Skin epidermis (tissue), 12 donors: Measurements from ENCODE around the gene HTR3C.
"Not testable (repeated sequence)": the region's sequence is repeated elsewhere in the genome, so short reads cannot be mapped to it uniquely, and the experiment has no call there.

Experiments
- H3K27ac ChIP-seq, 21 experiments: fragments of 200-600 bp; sonication (generic) in 11 of 21; one replicate each; pipeline ENCODE4 v1.5.0; 2020; ENCODE audit warnings: mild to moderate bottlenecking in 3 of 21, inconsistent platforms in 2 of 21, moderate library complexity in 2 of 21
- H3K4me3 ChIP-seq, 7 experiments: fragments of 200-600 bp; sonication (generic) in 2 of 7; one replicate each; pipeline ENCODE4 v1.5.0; 2020; ENCODE audit warnings: inconsistent platforms in 2 of 7, mild to moderate bottlenecking in 2 of 7, moderate library complexity in 1 of 7

The HTR3C gene, protein sequence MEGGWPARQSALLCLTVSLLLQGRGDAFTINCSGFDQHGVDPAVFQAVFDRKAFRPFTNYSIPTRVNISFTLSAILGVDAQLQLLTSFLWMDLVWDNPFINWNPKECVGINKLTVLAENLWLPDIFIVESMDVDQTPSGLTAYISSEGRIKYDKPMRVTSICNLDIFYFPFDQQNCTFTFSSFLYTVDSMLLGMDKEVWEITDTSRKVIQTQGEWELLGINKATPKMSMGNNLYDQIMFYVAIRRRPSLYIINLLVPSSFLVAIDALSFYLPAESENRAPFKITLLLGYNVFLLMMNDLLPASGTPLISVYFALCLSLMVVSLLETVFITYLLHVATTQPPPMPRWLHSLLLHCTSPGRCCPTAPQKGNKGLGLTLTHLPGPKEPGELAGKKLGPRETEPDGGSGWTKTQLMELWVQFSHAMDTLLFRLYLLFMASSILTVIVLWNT

DNA sequence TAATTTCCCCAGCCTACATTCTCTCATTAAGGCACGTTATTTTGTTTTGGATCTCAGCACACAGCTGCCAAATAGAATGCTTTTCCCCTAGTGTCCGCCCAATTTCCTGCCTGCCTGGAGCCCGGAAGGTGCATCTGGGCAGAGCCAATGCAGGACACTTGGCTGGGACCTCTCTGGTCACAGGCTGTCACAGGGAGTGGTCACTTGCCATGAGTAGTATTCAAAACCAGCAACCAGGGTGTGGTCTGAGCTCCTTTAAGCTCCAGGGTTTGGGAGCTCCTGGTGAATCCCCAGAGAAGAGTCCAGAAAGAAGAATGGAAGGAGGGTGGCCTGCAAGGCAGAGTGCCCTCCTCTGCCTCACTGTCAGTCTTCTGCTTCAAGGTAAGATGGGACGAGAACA, at the start of gene HTR3C:
TSS of gene HTR3C (plus strand) at position 281 of the 400 bp plus-strand sequence. CDS start at position 315, 34 bp downstream.
- no peak within 1 kb of the TSS for H3K27ac ChIP-seq
- H3K4me3 ChIP-seq, result no peak within 1 kb of the TSS

DNA sequence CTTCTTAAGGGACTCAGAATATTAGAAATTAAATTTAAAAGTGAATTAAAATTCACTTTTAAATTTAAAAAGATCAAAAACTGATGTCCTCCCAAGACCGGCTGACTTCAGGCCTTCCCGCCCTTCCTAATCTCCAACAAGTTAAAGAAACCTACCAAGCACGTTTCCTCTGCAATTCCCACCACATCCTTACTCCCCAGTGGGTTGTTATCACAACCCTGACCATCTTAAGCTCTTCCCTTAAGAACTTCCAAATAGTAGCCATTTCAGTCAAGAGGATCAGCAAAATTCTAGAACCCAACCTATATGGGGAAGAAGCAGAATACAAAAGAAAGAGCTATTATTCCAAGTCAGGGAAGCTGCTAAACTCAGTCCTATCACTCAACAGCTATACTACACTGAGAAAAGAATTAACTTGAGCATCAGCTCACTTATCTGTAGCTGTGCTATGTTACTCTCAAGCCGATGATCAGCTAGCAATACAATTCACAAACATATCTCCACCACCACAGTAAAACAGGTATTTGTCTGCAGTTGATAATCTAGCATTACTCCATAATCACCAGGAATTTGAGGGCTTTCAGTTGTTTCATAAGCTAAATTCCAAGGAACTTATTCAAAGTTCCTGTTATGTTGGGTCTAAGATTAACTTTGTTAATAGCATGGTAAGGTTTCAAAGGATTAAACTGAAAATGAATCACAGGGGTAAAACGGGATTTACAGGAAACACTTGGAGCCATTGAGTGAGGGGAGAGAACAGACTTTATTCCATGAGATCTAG, 49.5 kb upstream of the HTR3C start:
- Histone ChIP-seq H3K27ac (peak overlapping the region in 4 of 21 experiments; percentile 0 to 58 (median 28)), H3K4me3 (no peak overlapping the region)

DNA sequence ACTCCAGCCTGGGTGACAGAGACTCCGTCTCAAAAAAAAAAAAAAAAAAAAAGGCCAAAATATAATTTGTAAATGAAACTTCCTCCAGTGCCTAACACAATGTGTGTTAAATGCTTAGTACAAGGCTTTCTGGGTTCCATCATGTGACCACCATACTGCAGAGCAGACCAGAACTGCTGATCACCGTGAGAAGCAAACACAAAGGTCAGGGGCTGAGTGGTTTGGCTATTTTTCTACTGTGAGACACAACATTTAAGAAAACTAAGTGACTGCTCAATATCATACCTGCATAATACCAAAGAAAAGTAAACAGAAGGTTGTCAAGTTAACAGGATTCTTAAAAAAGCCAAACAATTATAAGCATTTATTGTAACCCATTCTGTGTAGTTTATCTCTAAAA, 48.4 kb upstream of the HTR3C start:
- Histone ChIP-seq H3K27ac (peak overlapping the region in 2 of 21 experiments; percentile 30 to 58), H3K4me3 (no peak overlapping the region)

DNA sequence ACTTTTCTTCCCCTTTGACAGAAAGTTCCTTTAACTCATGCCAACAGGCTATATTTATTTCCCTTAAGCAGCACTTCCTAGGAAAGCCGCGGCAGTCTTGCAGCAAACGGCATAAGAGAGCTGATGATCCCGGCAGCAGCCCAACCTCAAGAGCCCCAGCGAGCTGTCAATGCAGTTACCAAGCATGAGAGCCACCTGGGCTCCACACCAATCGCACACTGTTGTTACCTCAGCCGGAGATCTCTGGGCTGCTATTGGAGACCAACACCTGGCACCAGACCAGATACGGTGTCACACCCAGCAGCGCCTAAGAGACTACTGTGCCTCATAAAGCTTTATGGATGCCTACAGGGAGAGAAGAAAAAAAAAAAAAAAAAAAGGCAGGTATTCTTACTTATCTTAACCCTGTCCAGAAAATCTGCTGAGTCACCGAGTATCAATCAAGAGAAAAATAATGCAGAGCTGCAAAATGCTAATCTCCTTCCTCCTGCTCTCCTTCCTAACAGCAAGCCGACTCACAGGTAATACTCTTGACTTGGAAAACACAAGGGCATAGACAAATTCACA, 46.8 kb upstream of the HTR3C start:
- H3K4me3 ChIP-seq, result peak overlapping the region in 1 of 7 experiments; percentile 5
- peak overlapping the region in 13 of 21 experiments; percentile 18 to 60 (median 44) for H3K27ac ChIP-seq

DNA sequence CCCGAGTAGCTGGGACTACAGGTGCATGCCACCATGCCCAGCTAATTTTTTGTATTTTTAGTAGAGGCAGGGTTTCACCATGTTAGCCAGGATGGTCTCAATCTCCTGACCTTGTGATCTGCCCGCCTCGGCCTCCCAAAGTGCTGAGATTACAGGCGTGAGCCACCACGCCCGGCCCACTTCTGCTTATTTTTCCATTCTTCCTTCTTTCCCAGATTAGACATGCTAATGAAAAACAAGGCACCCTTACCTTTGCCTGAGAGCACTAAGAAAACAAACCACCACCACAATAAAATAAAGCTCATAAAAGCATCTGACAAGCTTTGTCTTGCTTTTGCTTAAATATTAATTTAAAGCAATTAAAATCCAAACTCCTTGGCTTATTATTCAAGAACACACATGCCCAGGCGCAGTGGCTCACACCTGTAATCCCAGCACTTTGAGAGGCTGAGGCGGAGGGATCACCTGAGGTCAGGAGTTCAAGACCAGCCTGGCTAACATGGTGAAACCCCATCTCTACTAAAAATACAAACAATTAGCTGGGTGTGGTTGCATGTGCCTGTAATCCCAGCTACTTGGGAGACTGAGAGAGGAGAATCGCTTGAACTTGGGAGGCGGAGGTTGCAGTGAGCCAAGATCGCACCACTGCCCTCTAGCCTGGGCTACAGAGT, 45.6 kb upstream of the HTR3C start:
- not testable (repeated sequence) for H3K4me3 ChIP-seq
- H3K27ac ChIP-seq, result peak overlapping the region in 10 of 21 experiments; percentile 14 to 55 (median 29)

DNA sequence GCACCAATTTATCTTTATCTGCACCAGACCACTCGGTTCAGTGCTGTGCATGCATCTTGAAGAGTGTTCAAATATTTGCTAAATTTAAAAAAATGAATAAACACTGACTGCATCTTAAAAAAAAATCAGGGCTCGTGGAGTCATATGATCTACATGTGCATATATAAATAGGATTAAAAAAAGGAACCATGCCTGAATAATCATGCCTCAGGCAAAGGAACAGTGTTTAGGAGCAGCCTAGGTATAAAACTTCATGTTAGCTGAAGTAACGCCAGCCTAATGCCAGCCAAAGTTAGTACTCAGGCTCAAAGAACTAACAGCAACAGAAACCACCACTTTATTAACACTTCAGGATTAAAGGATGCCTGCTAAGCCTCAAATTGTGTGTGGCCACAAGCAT, 44.7 kb upstream of the HTR3C start:
- Histone ChIP-seq H3K27ac (peak overlapping the region in 3 of 21 experiments; percentile 21 to 55 (median 28)), H3K4me3 (no peak overlapping the region)

DNA sequence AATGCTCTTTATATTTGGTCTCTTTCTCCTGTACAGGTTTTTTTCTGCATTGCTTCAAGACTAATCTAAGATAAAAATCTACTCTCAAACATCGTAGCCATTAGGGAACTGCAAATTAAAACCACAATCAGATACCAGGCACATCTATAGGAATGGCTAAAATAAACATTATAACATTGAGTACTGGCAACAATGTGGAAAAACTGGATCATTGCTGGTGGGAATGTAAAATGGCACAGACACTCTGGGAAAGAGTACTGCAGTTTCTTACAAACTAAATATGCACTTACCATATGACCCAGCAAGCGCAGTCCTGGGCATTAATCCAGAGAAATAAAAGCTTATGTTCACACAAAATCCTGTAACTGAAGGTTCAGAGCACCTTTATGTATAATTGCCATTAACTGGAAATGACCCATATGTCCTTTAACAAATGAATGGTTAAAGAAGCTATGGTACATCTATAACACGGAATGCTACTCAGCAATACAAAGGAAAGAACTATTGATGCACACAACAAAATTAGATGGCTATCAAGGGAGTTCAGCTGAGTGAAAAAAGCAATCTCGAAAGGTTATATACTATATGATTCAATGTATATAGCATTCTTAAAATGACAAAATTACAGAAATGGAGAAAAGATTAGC, 41.5 kb upstream of the HTR3C start:
- H3K4me3 ChIP-seq, result no peak overlapping the region
- H3K27ac ChIP-seq, result no peak overlapping the region

DNA sequence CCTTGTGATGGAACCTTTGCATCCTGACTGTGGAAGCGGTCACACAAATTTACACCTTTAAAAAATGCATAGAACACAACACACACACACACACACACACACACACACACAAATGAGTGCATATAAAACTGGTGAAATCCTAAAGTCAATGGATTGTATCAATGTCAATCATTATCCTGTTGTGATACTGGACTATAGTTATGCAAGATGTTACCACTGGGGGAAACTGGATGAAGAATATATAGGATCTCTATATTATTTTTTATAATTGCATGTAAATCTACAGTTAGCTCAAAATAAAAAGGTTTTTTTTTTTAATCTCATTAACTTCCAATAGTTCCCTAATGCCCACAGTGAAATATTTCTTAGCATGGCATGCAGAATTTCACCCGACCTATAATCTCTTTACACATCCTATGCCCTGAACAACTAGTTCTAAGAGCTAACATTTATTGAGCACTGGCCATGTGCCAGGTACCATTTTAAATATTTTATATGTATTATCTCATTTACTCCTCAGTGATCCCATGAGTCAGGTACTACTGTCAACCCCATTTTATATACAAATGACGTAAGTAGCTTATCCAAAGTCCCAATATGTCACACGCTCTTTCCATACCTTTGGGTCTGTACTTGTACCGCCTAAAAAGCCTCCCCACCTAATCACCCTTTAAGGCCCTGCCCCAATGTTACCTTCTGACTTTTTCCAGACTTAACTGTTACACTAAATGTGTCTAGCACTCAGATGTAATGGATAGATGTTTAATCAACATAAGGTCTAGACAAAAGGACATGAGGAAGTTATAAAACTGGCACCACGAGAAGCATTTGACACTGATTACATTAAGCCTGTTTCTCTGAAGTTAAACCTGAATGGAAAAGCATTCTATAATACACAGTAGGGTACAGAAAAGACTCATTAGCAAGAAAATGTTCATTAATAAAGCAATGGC, 40.6 kb upstream of the HTR3C start:
- Histone ChIP-seq H3K27ac (no peak overlapping the region), H3K4me3 (no peak overlapping the region)

DNA sequence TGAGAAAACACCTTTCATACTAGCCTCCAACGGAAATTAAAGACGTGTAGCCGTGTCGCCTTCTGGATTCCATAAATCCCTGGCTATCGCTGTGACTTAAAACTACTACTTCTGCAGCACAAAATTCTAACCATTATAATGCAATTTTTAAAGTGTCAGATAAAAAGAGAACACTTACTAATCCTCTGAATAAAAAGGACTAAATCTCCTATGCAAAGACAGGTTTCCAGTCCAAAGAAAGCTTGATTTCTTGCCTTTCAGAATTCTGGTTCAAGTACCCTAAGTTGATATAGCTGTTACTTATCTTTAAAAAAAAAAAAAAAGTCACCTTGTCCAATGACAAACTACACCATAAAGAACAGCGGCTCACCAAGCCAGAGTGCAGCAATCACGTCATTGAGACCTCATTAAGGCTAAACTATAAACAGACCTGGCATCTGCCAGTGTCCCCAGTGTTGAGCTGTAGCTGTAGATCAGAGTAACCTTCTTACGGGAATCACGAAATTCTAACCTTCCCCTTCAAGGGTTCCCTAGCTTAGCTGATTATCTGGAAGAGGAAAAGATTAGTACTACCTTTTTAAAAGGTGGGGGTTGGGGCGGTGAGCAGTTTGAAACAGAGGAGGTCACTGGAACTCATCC, 37.3 kb upstream of the HTR3C start:
- H3K27ac ChIP-seq, result no peak overlapping the region

DNA sequence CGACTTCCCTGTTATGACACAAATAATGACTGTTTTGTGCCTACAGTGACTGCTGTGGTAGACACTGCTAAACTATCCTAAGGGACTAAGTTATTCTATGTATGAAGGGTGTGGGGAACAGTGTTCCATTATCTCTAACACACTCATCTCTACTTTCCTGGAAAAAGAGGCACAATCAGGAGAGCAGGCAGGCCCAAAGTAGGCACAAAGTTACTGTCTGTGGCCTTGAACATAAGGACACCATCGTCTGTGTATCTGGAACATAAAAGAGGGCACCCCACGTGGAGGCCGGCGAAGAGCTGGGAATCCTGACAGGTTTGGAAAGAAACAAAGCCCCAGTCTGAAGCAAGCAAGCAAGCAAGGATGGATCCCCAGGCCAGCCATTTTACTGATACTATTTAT, 36.7 kb upstream of the HTR3C start:
- Histone ChIP-seq H3K27ac (no peak overlapping the region), H3K4me3 (no peak overlapping the region)

More for the DNA sequence above, 37.3 kb upstream of the HTR3C start:
- H3K4me3 ChIP-seq, result no peak overlapping the region

DNA sequence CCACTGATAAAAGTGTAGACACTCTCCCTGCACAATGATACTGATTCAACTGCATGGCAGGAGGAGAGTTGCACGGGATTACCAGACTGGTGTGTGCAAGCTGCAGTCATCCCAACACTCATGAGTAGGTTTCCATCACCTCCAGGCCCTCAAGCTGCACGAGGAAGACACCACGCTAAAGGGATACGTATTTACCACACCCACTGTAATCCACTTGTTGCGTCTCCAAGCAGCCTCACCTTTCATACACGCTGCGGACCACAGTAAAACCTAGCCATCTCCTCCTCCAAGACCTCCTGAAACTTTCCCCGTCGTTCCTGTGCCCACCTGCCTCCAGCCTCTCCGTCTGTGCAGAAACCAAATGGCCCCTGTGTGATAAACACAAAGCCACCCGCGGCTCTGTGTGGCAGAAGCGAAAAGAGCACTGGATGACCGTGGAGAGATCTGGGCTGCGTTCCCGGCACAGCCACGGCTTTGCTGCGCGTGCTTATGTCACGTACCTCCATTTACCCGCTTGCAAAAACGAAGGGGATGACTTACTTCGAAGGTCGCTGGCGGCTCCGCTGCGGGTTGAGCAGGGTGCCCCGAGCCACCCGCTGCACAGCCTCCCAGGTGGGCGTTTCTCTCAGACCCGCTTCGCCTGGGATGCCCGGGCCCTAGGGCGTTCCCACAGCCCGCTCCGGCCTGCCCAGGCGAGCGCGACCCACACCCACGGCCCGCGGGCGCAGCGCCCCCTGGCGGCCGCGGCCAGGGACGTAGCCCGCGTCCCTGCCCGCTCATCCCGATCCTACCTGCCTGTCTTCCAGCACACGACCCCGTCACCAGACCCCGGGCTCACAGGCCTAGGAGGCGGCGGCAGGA, 35.8 kb upstream of the HTR3C start:
- Histone ChIP-seq H3K4me3 (peak overlapping the region; percentile 89 to 100 (median 97)), H3K27ac (peak overlapping the region in 20 of 21 experiments; percentile 51 to 92 (median 78))

DNA sequence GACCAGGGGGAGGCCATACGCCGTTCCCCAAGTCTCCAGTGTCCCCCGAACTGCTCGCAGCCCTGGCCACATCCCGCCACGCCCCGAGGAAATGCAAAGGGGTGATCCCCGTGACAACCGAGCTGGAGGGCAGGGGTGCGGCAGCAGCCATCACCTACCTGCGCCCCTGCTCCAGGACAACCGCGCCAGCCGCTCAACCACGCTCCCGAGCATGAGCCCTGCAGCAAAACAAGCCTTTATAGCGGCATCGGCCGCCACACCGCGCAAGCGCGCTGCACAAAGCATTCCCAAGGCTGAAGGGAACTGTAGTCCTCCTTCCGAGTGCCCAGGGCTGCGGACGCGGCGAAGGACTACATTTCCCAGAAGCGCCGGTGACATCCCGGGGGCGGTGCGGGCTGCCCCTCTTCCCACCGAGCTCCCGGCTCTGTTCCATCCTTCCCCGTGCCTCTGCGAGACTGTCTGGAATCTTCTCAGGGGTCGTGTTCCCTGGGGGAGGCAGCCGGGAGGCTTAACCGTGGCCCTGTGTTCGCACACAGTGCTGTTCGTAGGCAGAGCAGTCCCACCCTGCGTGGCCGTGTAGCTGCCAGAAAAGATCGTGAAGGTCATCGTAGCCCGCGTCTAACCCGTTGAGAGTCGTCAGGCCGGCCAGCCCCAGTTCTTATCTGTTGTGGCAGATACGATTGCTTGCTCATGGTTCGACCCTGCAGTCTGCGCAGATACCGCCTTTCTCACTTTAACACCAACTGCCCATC, 35.0 kb upstream of the HTR3C start, which contains the start of gene ABCC5:
TSS of gene ABCC5 (minus strand) at position 213 of the 752 bp plus-strand sequence. CDS start 3,492 bp downstream, outside the sequence.
- peak within 1 kb of the TSS in 20 of 21 experiments; percentile 51 to 92 (median 78) for H3K27ac ChIP-seq
- peak within 1 kb of the TSS; percentile 89 to 100 (median 97) for H3K4me3 ChIP-seq

DNA sequence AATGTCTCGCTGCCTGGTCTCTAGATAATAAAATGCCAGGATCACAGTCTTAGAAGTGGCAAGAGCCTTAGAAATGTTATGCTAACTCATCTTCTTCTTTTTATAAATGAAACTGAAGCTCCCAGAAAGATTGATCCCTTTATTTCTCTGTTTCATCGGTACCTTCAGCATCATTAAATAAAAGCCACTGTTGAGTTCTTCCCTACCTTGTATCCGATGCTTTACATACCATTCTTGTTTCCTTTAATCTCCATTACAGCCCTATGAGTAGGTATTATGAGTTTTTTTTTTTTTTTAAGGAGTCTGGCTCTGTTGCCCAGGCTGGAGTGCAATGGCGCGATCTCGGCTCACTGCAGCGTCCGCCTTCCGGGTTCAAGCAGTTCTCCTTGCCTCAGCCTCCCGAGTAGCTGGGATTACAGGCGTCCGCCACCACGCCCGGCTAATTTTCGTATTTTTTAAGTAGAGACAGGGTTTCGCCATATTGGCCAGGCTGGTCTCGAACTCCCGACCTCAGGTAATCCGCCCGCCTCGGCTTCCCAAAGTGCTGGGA, 34.3 kb upstream of the HTR3C start:
- Histone ChIP-seq H3K27ac (peak overlapping the region in 17 of 21 experiments; percentile 51 to 92 (median 82)), H3K4me3 (peak overlapping the region; percentile 89 to 100 (median 97))

DNA sequence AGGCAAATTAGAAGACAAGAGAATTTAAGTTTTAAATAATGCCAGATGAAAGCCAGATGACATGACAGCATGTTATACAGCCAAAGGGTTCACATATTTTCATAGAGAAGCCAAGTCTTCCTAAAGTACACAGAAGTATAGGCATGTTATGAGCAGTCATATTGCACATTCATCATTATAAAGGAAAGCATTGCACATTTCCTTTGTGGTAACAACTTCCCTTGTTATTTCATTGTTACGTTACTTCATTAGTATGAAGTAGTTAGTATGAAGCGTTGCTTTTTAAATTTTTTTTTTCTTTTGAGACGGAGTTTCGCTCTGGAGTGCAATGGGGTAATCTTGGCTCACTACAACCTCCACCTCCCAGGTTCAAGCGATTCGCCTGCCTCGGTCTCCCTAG, 30.5 kb upstream of the HTR3C start:
- no peak overlapping the region for H3K4me3 ChIP-seq
- no peak overlapping the region for H3K27ac ChIP-seq

DNA sequence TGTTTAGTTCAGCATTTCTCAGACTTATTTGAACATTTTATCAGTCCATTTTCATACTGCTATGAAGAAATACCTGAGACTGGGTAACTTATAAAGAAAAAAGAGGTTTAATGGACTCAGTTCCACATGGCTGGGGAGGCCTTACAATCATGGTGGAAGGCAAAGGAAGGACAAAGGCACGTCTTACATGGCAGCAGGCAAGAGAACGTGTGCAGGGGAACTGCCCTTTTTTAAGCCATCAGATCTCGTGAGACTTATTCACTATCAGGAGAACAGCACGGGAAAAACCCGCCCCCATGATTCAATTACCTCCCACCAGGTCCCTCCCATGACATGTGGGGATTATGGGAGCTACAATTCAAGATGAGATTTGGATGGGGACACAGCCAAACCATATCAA, 27.6 kb upstream of the HTR3C start:
- H3K27ac ChIP-seq, H3K4me3 ChIP-seq: not testable (repeated sequence)
